ENCODE measurements around the gene GP1BB.
"Not testable (repeated sequence)": the region's sequence is repeated elsewhere in the genome, so short reads cannot be mapped to it uniquely, and the experiment has no call there.

GRCh38 chr22:19726064-19726788, 2.9 kb downstream of the GP1BB start:
- not testable (repeated sequence) for TF ChIP-seq POLR2A, CTCF (IDR thresholded peaks at IDR 0.05)
